GM18909 (cell line): ENCODE data around the gene EML4.
A peak's percentile ranks its signal among the peaks of the same experiment; 100 is the strongest.

Source experiments
- ATAC-seq: cut with Tn5 transposase; IDR thresholded peaks from one replicate; pipeline ENCODE4 v1.9.1; 2021; ENCODE audit warnings: mild to moderate bottlenecking; ENCODE audit not compliant: unreplicated experiment, poor library complexity

EML4 gene

GRCh38 chr2:42137125-42137841 lies 31.9 kb upstream of the EML4 start:
- ATAC-seq, result no peak

GRCh38 chr2:42138163-42139015 lies 30.8 kb upstream of the EML4 start:
- ATAC-seq, result no peak

- no peak for ATAC-seq
These were observed 30.1 kb upstream of the EML4 start for GRCh38 chr2:42139101-42139500.

- ATAC-seq, result no peak
These were observed 28.7 kb upstream of the EML4 start for GRCh38 chr2:42140496-42140895.

GRCh38 chr2:42141687-42142546 lies 27.2 kb upstream of the EML4 start:
- ATAC-seq, result no peak

- ATAC-seq, result no peak
These were observed 26.5 kb upstream of the EML4 start for GRCh38 chr2:42142547-42143184.

GRCh38 chr2:42147641-42148274 lies 21.4 kb upstream of the EML4 start:
- no peak for ATAC-seq

GRCh38 chr2:42150159-42150558 lies 19.0 kb upstream of the EML4 start:
- no peak for ATAC-seq

GRCh38 chr2:42153944-42154581 lies 15.1 kb upstream of the EML4 start:
- no peak for ATAC-seq

- no peak for ATAC-seq
These were observed 12.4 kb upstream of the EML4 start for GRCh38 chr2:42156721-42157120.

GRCh38 chr2:42161444-42161843 lies 7.7 kb upstream of the EML4 start:
- ATAC-seq, result no peak

GRCh38 chr2:42163444-42164045 lies 5.6 kb upstream of the EML4 start:
- ATAC-seq, result no peak

- no peak for ATAC-seq
These were observed 5.1 kb upstream of the EML4 start for GRCh38 chr2:42164046-42164445.

GRCh38 chr2:42164971-42165370 lies 4.2 kb upstream of the EML4 start:
- no peak for ATAC-seq

- ATAC-seq, result no peak
These were observed 1.7 kb upstream of the EML4 start for GRCh38 chr2:42167458-42167857.

GRCh38 chr2:42168459-42169099 lies 574 bp upstream of the EML4 start:
- ATAC-seq, result no peak

- ATAC-seq, result peak; percentile 32
These were observed 845 bp downstream of the EML4 start for GRCh38 chr2:42169874-42170521.
